Naive thymus-derived CD4-positive, alpha-beta T cell (primary cell): ENCODE measurements around the gene C1orf167. TPM values are rescaled to one million over a fixed set of nuclear protein-coding genes. Genes with fewer than 3 reads are reported as not detected.

Experiments used
- ATAC-seq: fragments of 150-1000 bp; cut with Tn5 transposase; 2 replicates; pipeline ENCODE4 v1.10.0; 2021; ENCODE audit warnings: mild to moderate bottlenecking, moderate library complexity
- CTCF ChIA-PET: fragments of 350-600 bp; sonication (Branson Sonifier 250); formaldehyde crosslinking; loops from one replicate; lab custom pipeline; 2021; ENCODE audit warnings: antibody characterized with exemption; lab: Charles Lee
- POLR2A ChIA-PET: fragments of 350-600 bp; sonication (Branson Sonifier 250); formaldehyde crosslinking; loops from one replicate; lab custom pipeline; 2021; ENCODE audit warnings: antibody characterized with exemption, inconsistent platforms; lab: Charles Lee
- DNase-seq, 9 donors: peaks; one replicate each; pipeline versions ENCODE4 v3.0.0 to v3.0.0-alpha.2; 2020 to 2022; ENCODE audit warnings: mixed read lengths in 1 of 9
- H3K27ac ChIP-seq: one replicate; pipeline ENCODE4 v1.7.0; 2013; ENCODE audit warnings: mild to moderate bottlenecking, low read depth, low read length, moderate library complexity
- H3K27me3 ChIP-seq, 2 donors: one replicate each; pipeline ENCODE4 v1.7.0; 2013; ENCODE audit warnings: low read length in 2 of 2, mild to moderate bottlenecking in 2 of 2, moderate library complexity in 2 of 2; ENCODE audit not compliant: control insufficient read depth in 2 of 2, insufficient read depth in 2 of 2
- H3K36me3 ChIP-seq, 3 experiments: 1 replicate in 2 of 3; 2 replicates in 1 of 3; pipeline ENCODE4 v1.7.0; 2013; ENCODE audit warnings: low read length in 3 of 3, mild to moderate bottlenecking in 3 of 3, moderate library complexity in 1 of 3; ENCODE audit not compliant: insufficient read depth in 3 of 3, control insufficient read depth in 2 of 3
- H3K4me1 ChIP-seq, 2 donors: one replicate each; pipeline ENCODE4 v1.7.0; 2013; ENCODE audit warnings: low read length in 2 of 2, mild to moderate bottlenecking in 2 of 2, moderate library complexity in 1 of 2; ENCODE audit not compliant: control insufficient read depth in 2 of 2, insufficient read depth in 2 of 2
- H3K4me3 ChIP-seq: 2 replicates; pipeline ENCODE4 v1.7.0; 2013; ENCODE audit warnings: mild to moderate bottlenecking, low read length
- H3K9me3 ChIP-seq, 3 experiments: 1 replicate in 2 of 3; 2 replicates in 1 of 3; pipeline ENCODE4 v1.7.0; 2013; ENCODE audit warnings: low read length in 3 of 3; ENCODE audit not compliant: control insufficient read depth in 2 of 3
- H3K27ac Mint-ChIP-seq, 9 donors: one replicate each; pipeline ENCODE4 v1.8.0; 2020 to 2022; ENCODE audit warnings: mixed read lengths in 9 of 9, mild to moderate bottlenecking in 8 of 9, moderate library complexity in 5 of 9, inconsistent platforms in 2 of 9
- H3K27me3 Mint-ChIP-seq, 5 donors: one replicate each; pipeline ENCODE4 v1.8.0; 2021 to 2022; ENCODE audit warnings: mixed read lengths in 5 of 5, mild to moderate bottlenecking in 1 of 5
- H3K36me3 Mint-ChIP-seq, 5 donors: one replicate each; pipeline ENCODE4 v1.8.0; 2020 to 2022; ENCODE audit warnings: mixed read lengths in 5 of 5, mild to moderate bottlenecking in 3 of 5, inconsistent platforms in 1 of 5
- H3K4me1 Mint-ChIP-seq, 7 donors: one replicate each; pipeline ENCODE4 v1.8.0; 2020 to 2022; ENCODE audit warnings: mixed read lengths in 7 of 7, mild to moderate bottlenecking in 3 of 7, inconsistent platforms in 1 of 7
- H3K4me3 Mint-ChIP-seq, 10 donors: one replicate each; pipeline ENCODE4 v1.8.0; 2020 to 2022; ENCODE audit warnings: mild to moderate bottlenecking in 10 of 10, mixed read lengths in 10 of 10, moderate library complexity in 6 of 10, inconsistent platforms in 2 of 10
- H3K9me3 Mint-ChIP-seq, 11 donors: one replicate each; pipeline ENCODE4 v1.8.0; 2020 to 2022; ENCODE audit warnings: mixed read lengths in 11 of 11, mild to moderate bottlenecking in 4 of 11, inconsistent platforms in 1 of 11, moderate library complexity in 1 of 11
- intact Hi-C, 2 donors: fragments of 100-400 bp; cut with micrococcal nuclease; formaldehyde crosslinking; loops; one replicate each; pipeline ENCODE4 v1.15.1; 2023
- polyA plus RNA-seq, 2 donors: library from polyadenylated mRNA; unstranded; fragments of 300-500 nt; fragmentation: Illumina TruSeq; gene quantifications; one replicate each; pipeline ENCODE4 v1.2.3, GENCODE V29; 2021
- total RNA-seq, 6 experiments: library from RNA in 5 of 6; stranded (reverse) in 5 of 6; gene quantifications; 1 replicate in 5 of 6; 2 replicates in 1 of 6; pipeline ENCODE4 v1.2.3 and lab custom pipeline; 2021 to 2026

C1orf167 gene
- total and polyA plus RNA-seq, 7 experiments from 2014 or later, result 0.13 to 0.45 TPM; not detected in 5

DNA sequence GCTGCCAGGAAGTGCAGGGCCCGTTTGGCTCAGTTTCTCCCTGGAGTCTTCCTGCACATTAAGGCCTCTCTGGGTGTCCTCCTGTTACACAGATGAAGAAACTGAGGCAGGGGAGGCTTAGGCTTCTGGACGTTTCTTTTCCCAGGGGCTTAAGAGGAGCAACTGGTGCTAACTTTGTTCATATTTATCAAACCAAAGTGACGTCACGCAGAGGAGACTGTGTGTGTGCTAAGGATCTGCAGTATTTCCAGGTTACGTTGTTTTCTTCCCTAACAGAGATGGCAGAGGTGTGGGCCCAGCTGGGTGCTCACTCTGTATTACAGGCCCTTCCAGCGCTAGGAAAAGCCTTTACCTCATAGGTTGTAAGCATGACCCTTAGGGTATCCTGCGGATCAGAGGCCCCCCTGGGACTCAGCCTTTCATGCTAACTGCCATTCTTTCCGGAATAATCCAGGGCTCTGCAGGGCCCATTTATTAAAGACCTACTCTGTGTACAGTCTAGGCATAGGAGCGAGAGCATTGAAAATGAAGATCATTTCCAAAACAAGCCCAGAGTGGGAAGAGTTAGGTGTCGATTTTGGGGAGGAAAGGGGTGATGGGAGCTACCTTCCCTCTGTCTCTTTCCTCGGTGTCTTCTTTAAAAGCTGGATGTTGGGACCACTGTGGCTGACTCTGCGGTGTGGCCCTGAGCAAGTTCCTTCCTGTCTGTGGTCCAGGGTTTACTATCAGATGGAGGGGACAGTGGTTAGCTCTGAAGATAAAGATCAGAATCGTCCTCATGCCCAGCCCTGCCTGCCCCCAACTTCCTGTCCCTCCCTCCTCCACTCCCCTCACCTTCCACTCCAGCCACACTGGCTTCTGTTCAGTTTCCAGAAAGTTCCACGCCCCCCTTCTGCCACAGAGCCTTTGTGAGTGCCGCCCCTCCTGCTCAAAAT lies 21.5 kb upstream of the C1orf167 start:
- peaks cover 45 to 52% of the 10 kb centered on the region in 2 donors for H3K4me1 ChIP-seq
- Mint-ChIP-seq H3K27ac (peak overlapping the region; percentile 5 to 82 (median 65)), H3K9me3 (no peaks in the 10 kb centered on the region), H3K4me3 (peak overlapping the region; percentile 55 to 84 (median 69)), H3K27me3 (no peaks in the 10 kb centered on the region), H3K4me1 (peaks cover 53 to 72% (median 65%) of the 10 kb centered on the region in 7 donors), H3K36me3 (peaks cover 0 to 17% (median 0%) of the 10 kb centered on the region in 5 donors)
- POLR2A ChIA-PET, result interaction anchor here (1.1 to 1.8 kb wide), 3 partner anchors 21 to 167 kb away, joined by 3 to 6 read pairs (median 5); partner anchors contain the start of gene MAD2L2
- DNase-seq, result no peak
- ATAC-seq, result peak; percentile 52
- H3K27ac ChIP-seq, result no peak overlapping the region
- intact Hi-C loops, result no loop called here
- peak overlapping the region; percentile 29 for H3K4me3 ChIP-seq
- no peaks in the 10 kb centered on the region for H3K27me3 ChIP-seq
- CTCF ChIA-PET, result interaction anchor here (1.5 kb wide), 1 partner anchor 76 kb away, joined by 4 read pairs; the partner anchor contains the start of gene FBXO6
- H3K9me3 ChIP-seq, result no peaks in the 10 kb centered on the region
- H3K36me3 ChIP-seq, result peaks cover 0 to 5% (median 0%) of the 10 kb centered on the region in 3 experiments

DNA sequence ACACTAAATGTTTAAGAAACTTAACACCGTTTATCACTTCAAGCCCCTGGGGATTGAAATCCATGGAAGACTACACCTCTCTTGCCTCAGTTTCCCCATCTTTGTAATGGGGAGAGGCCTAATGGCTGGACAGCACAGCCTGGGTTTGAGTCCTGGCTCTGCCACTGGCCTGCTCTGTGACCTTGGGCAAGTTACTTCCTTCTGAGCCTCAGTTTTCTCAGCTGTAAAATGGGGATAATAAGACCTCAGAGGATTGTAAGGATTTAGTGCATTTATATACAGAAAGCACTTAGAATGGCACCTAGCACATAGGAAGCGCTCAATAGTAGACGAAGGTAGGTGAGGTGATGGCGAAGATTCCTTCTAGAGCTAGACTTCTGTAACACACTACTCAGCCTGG lies 20.5 kb upstream of the C1orf167 start:
- ChIA-PET POLR2A (interaction anchor here (1.1 to 1.8 kb wide), 3 partner anchors 22 to 166 kb away, joined by 3 to 6 read pairs (median 5); partner anchors contain the start of gene MAD2L2), CTCF (interaction anchor here (1.5 kb wide), 1 partner anchor 77 kb away, joined by 4 read pairs; the partner anchor contains the start of gene FBXO6)
- H3K27me3 ChIP-seq, result no peaks in the 10 kb centered on the region
- no peaks in the 10 kb centered on the region for H3K27me3 Mint-ChIP-seq
- intact Hi-C loops, result no loop called here
- peaks cover 0 to 11% (median 4%) of the 10 kb centered on the region in 3 experiments for H3K36me3 ChIP-seq
- H3K36me3 Mint-ChIP-seq, result peaks cover 0 to 23% (median 8%) of the 10 kb centered on the region in 5 donors
- H3K4me3 Mint-ChIP-seq, result peak overlapping the region in 7 of 10 donors; percentile 8 to 84 (median 71)
- H3K9me3 Mint-ChIP-seq, result no peaks in the 10 kb centered on the region
- DNase-seq (no peak), ATAC-seq (no peak)
- no peaks in the 10 kb centered on the region for H3K9me3 ChIP-seq
- peak overlapping the region in 1 of 9 donors; percentile 68 for H3K27ac Mint-ChIP-seq
- no peak overlapping the region for H3K27ac ChIP-seq
- peaks cover 41 to 52% of the 10 kb centered on the region in 2 donors for H3K4me1 ChIP-seq
- peak overlapping the region; percentile 29 for H3K4me3 ChIP-seq
- H3K4me1 Mint-ChIP-seq, result peaks cover 54 to 71% (median 68%) of the 10 kb centered on the region in 7 donors

DNA sequence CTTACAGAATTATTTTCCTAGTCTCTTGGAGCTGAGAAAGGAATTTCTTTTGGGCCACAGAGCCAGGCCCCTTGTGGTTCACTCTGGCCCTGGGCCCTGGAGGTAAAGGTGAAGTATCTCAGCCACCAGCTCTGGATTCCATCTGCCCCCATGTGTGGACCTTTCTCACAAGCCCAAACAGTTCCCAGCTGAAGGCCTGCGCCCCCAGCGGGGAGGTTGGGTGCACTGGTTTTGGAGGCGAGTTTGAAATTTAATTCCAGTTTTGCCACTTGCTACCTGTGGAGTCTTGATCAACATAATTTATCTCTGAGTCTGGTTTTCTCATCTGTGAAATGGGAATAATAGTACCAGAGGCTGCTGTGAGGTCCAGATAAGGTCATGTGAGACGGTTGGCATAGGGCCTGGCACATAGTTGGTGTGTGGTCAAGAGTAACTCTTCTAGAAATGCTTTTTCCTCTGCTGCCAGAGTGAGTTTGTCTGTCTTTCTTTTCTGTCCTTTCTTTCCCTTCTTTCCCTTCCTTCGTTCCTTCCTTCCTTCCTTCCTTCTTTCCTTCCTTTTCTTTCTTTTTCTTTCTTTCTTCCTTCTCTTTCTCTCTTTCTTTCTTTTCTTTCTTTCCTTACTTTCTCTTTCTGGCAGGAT lies 20.0 kb upstream of the C1orf167 start:
- H3K4me1 Mint-ChIP-seq, result peaks cover 51 to 70% (median 64%) of the 10 kb centered on the region in 7 donors
- H3K4me3 ChIP-seq, result no peak overlapping the region
- no peaks in the 10 kb centered on the region for H3K9me3 ChIP-seq
- POLR2A ChIA-PET, result interaction anchor here (1.1 to 1.8 kb wide), 2 partner anchors 22 to 166 kb away, joined by 3 to 6 read pairs; no protein-coding TSS in a partner anchor
- CTCF ChIA-PET, result interaction anchor here (1.5 kb wide), 1 partner anchor 78 kb away, joined by 4 read pairs; the partner anchor contains the start of gene FBXO6
- no peak overlapping the region for H3K27ac ChIP-seq
- peaks cover 0 to 16% (median 4%) of the 10 kb centered on the region in 3 experiments for H3K36me3 ChIP-seq
- H3K36me3 Mint-ChIP-seq, result peaks cover 4 to 22% (median 13%) of the 10 kb centered on the region in 5 donors
- ATAC-seq (no peak), DNase-seq (no peak)
- no peaks in the 10 kb centered on the region for H3K9me3 Mint-ChIP-seq
- peaks cover 38 to 48% of the 10 kb centered on the region in 2 donors for H3K4me1 ChIP-seq
- H3K27me3 ChIP-seq, result no peaks in the 10 kb centered on the region
- intact Hi-C loops, result no loop called here
- peak overlapping the region in 7 of 10 donors; percentile 6 to 76 (median 50) for H3K4me3 Mint-ChIP-seq
- H3K27ac Mint-ChIP-seq, result peak overlapping the region in 2 of 9 donors; percentile 8 to 21
- H3K27me3 Mint-ChIP-seq, result no peaks in the 10 kb centered on the region

DNA sequence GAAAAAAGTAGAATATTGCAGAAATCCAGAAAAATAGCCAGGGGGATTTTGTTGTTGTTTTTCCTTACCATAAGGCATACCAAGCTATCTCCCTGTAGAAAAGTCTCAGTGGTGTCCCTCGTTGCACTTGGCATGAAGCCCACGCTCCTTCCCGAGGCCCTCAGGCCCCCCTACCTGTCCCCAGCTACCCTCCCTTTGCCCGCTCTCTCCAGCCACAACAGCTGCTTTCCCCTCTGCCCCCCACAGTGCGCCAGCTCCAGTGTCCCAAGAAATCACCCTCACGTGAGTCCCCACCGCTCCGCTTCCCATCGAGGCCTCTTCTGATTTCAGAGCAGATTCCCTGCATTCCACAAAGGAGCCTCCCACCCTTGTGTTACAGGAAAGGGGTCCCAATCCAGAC lies 17.7 kb upstream of the C1orf167 start:
- Histone ChIP-seq H3K27me3 (no peaks in the 10 kb centered on the region), H3K9me3 (no peaks in the 10 kb centered on the region), H3K27ac (no peak overlapping the region), H3K36me3 (peaks cover 0 to 36% (median 4%) of the 10 kb centered on the region in 3 experiments), H3K4me3 (no peak overlapping the region), H3K4me1 (peaks cover 29 to 38% of the 10 kb centered on the region in 2 donors)
- H3K27ac Mint-ChIP-seq, result peak overlapping the region in 3 of 9 donors; percentile 19 to 51 (median 49)
- no peaks in the 10 kb centered on the region for H3K9me3 Mint-ChIP-seq
- peaks cover 39 to 58% (median 48%) of the 10 kb centered on the region in 7 donors for H3K4me1 Mint-ChIP-seq
- intact Hi-C loops, result no loop called here
- CTCF ChIA-PET, result no interaction called here
- DNase-seq (no peak), ATAC-seq (no peak)
- H3K4me3 Mint-ChIP-seq, result no peak overlapping the region
- peaks cover 4 to 20% (median 13%) of the 10 kb centered on the region in 5 donors for H3K36me3 Mint-ChIP-seq
- H3K27me3 Mint-ChIP-seq, result no peaks in the 10 kb centered on the region
- POLR2A ChIA-PET, result interaction anchor here (0.6 to 1.5 kb wide), 2 partner anchors 8 to 18 kb away, joined by 3 to 4 read pairs; partner anchors contain the start of gene AGTRAP

DNA sequence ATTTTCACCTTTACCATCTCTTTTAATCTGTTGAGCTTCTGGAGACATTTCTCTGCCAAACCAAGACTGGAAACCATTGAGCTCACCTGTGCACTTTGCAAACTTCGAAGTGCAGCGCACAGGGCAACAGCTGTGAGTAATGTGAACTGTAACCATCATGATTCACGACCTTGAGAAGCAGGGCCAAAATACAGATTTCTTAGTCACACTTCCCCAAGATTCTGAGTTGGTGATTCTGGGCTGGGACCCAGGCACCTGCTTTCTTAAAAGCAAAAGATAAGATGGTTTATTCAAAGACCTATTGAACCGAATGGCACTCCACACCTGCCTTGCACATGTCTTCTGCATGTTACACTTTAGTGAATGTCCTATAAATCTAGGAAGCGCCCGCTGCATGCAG lies 15.9 kb upstream of the C1orf167 start:
- intact Hi-C loops, result no loop called here

More for the DNA sequence above, 15.9 kb upstream of the C1orf167 start:
- no peak overlapping the region for H3K4me3 ChIP-seq
- no peaks in the 10 kb centered on the region for H3K9me3 Mint-ChIP-seq
- H3K27me3 ChIP-seq, result no peaks in the 10 kb centered on the region
- peaks cover 0 to 52% (median 4%) of the 10 kb centered on the region in 3 experiments for H3K36me3 ChIP-seq
- H3K4me1 ChIP-seq, result peaks cover 12 to 24% of the 10 kb centered on the region in 2 donors
- H3K27ac ChIP-seq, result no peak overlapping the region
- H3K27ac Mint-ChIP-seq, result peak overlapping the region in 5 of 9 donors; percentile 24 to 46 (median 31)
- ATAC-seq, result no peak
- no peak for DNase-seq
- peaks cover 4 to 20% (median 13%) of the 10 kb centered on the region in 5 donors for H3K36me3 Mint-ChIP-seq
- POLR2A ChIA-PET, result no interaction called here
- H3K4me1 Mint-ChIP-seq, result peaks cover 23 to 44% (median 34%) of the 10 kb centered on the region in 7 donors
- CTCF ChIA-PET, result interaction anchor here (0.7 kb wide), 1 partner anchor 32 kb away, joined by 3 read pairs; no protein-coding TSS in a partner anchor
- H3K9me3 ChIP-seq, result no peaks in the 10 kb centered on the region
- no peak overlapping the region for H3K4me3 Mint-ChIP-seq
- no peaks in the 10 kb centered on the region for H3K27me3 Mint-ChIP-seq
